Fibroblast of the aortic adventitia (primary cell): ENCODE measurements around the gene NNMT. TPM values are rescaled to one million over a fixed set of nuclear protein-coding genes. Genes with fewer than 3 reads are reported as not detected.
A peak's percentile ranks its signal among the peaks of the same experiment; 100 is the strongest.

Experiments
- DNase-seq: peaks from one replicate; pipeline ENCODE4 v3.0.0-alpha.2; 2010; ENCODE audit warnings: low read depth
- H3K4me3 ChIP-seq: 2 replicates; pipeline ENCODE4 v1.5.1; 2011; ENCODE audit warnings: low read depth, mild to moderate bottlenecking, control low read depth, low read length, moderate library complexity
- CTCF ChIP-seq: IDR thresholded peaks from 2 replicates; pipeline ENCODE4 v1.5.1; 2011; ENCODE audit warnings: mild to moderate bottlenecking, low read length, control low read depth, inconsistent platforms; ENCODE audit not compliant: insufficient read depth
- total RNA-seq: library from RNA; depleted of rRNA; stranded (reverse); fragments of >200 nt; gene quantifications from 2 replicates; pipeline ENCODE4 v1.2.3, GENCODE V29; 2012; ENCODE audit warnings: low replicate concordance

The NNMT gene
- total RNA-seq, 1 donor, result 178 TPM

- TF ChIP-seq CTCF, result no peak
- peak; percentile 43 for DNase-seq
- peak overlapping the region; percentile 46 for H3K4me3 ChIP-seq
Measured at GRCh38 chr11:114304969-114305368, 8.8 kb downstream of the NNMT start.

GRCh38 chr11:114307524-114308203 is 11.5 kb downstream of the NNMT start:
- DNase-seq, result peak; percentile 97
- TF ChIP-seq CTCF, result no peak
- H3K4me3 ChIP-seq, result peak overlapping the region; percentile 56

GRCh38 chr11:114308689-114309089 is 12.5 kb downstream of the NNMT start:
- DNase-seq, result peak; percentile 90
- TF ChIP-seq CTCF, result no peak
- peak overlapping the region; percentile 56 for H3K4me3 ChIP-seq

- H3K4me3 ChIP-seq, result peak overlapping the region; percentile 56
- TF ChIP-seq CTCF, result no peak
- peak; percentile 68 for DNase-seq
Measured at GRCh38 chr11:114309517-114309916, 13.3 kb downstream of the NNMT start.

- no peak overlapping the region for H3K4me3 ChIP-seq
- DNase-seq, result peak; percentile 33
- TF ChIP-seq CTCF, result no peak
Measured at GRCh38 chr11:114310095-114310494, 13.9 kb downstream of the NNMT start.

- peak; percentile 19 for DNase-seq
- no peak for TF ChIP-seq CTCF
- no peak overlapping the region for H3K4me3 ChIP-seq
Measured at GRCh38 chr11:114311946-114312345, 15.7 kb downstream of the NNMT start.

GRCh38 chr11:114314096-114314495 is 17.9 kb downstream of the NNMT start:
- peak; percentile 29 for DNase-seq
- TF ChIP-seq CTCF, result no peak
- no peak overlapping the region for H3K4me3 ChIP-seq
